ENCODE measurements around the gene NEB. TPM values are rescaled to one million over a fixed set of nuclear protein-coding genes. Genes with fewer than 3 reads are reported as not detected.

Gene NEB
- polyA plus RNA-seq, 4 donors: 0.36 to 16.1 (median 1.2) TPM

DNA sequence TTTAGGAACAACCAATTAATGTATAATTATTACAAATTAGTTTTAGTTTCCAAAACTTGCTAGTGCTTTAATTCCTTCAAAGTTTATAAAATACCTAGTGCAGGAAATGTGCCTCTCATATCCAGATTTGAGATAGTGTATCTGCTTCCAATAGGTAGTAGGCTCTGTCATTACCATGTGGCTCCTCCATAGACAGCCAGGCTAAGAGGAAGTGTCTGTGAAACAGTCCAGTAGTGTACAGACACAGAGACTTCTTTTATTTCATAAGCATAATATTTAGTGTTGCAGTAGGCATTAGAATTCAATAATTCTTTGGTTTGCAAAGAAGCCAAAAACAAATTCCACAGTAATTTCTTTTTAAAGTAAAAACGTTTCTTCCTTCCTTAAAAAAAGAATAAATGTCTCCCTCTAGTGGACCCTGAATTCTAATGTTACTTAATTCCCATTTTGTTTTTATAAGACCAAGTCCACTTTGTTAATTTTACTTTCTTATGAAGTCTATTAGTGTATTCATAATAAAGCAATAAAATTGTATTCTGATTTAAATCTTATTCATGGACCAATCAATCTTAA is 101.2 kb downstream of the NEB start:
- FAIRE-seq: no peak
- H3K36me3 ChIP-seq (ENCODE audit: control insufficient read depth in 3 of 3, insufficient read depth in 2 of 3, low read depth in 1 of 3, low read length in 3 of 3): no peaks in the 10 kb centered on the region
- no peak overlapping the region for H3K4me3 ChIP-seq (ENCODE audit: low read depth in 1 of 3, low read length in 3 of 3)
- H3K4me1 ChIP-seq (ENCODE audit: control insufficient read depth in 3 of 3, insufficient read depth in 2 of 3, low read depth in 1 of 3, low read length in 2 of 3): peaks cover 0 to 30% (median 3%) of the 10 kb centered on the region in 3 donors
- WGBS, 3 donors: 23 to 34% (median 31%) methylated on average over 1 of the region's 1 CpG
- peaks cover 0 to 4% of the 10 kb centered on the region in 2 donors for H3K9me3 ChIP-seq (ENCODE audit: control insufficient read depth in 2 of 2, insufficient read depth in 1 of 2, low read depth in 1 of 2, low read length in 1 of 2)
- DNase-seq: peak; percentile 3 to 13
- H3K27ac ChIP-seq (ENCODE audit: low read depth in 1 of 3, low read length in 2 of 3): no peak overlapping the region
- H3K27me3 ChIP-seq (ENCODE audit: control insufficient read depth in 3 of 3, insufficient read depth in 3 of 3, low read length in 3 of 3): no peaks in the 10 kb centered on the region

DNA sequence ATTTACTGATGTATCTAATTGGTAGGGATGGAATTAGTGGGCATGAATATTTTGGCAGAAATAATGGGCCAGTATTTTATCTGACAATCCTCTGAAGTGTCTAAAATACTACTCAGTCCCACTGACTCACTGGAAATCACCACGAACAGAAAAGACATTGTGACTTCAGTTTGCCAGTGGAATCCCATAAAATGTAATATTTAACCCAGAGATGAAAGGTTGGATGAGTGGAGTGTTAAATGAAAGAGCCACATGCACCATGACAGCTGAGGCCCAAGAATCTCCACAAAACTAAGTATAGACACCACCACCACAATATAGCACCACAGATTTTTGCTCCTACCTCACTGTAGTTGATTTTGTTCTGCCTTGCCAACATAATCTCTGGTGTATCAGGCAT is 103.9 kb downstream of the NEB start:
- peak in 1 of 2 donors; percentile 73 for DNase-seq
- peaks cover 0 to 3% of the 10 kb centered on the region in 2 donors for H3K9me3 ChIP-seq (ENCODE audit: control insufficient read depth in 2 of 2, insufficient read depth in 1 of 2, low read depth in 1 of 2, low read length in 1 of 2)
- no peak overlapping the region for H3K4me3 ChIP-seq (ENCODE audit: low read depth in 1 of 3, low read length in 3 of 3)
- no peaks in the 10 kb centered on the region for H3K27me3 ChIP-seq (ENCODE audit: control insufficient read depth in 3 of 3, insufficient read depth in 3 of 3, low read length in 3 of 3)
- WGBS, 3 donors: 11 to 53% (median 30%) methylated on average over 1 of the region's 1 CpG
- no peak for FAIRE-seq
- H3K36me3 ChIP-seq (ENCODE audit: control insufficient read depth in 3 of 3, insufficient read depth in 2 of 3, low read depth in 1 of 3, low read length in 3 of 3): no peaks in the 10 kb centered on the region
- H3K27ac ChIP-seq (ENCODE audit: low read depth in 1 of 3, low read length in 2 of 3): peak overlapping the region in 1 of 3 donors; percentile 70
- H3K4me1 ChIP-seq (ENCODE audit: control insufficient read depth in 3 of 3, insufficient read depth in 2 of 3, low read depth in 1 of 3, low read length in 2 of 3): peaks cover 0 to 19% (median 0%) of the 10 kb centered on the region in 3 donors

- Histone ChIP-seq H3K9me3 (ENCODE audit: control insufficient read depth in 2 of 2, insufficient read depth in 1 of 2, low read depth in 1 of 2, low read length in 1 of 2) (no peaks in the 10 kb centered on the region), H3K27me3 (ENCODE audit: control insufficient read depth in 3 of 3, insufficient read depth in 3 of 3, low read length in 3 of 3) (no peaks in the 10 kb centered on the region), H3K4me1 (ENCODE audit: control insufficient read depth in 3 of 3, insufficient read depth in 2 of 3, low read depth in 1 of 3, low read length in 2 of 3) (peaks cover 0 to 18% (median 0%) of the 10 kb centered on the region in 3 donors), H3K36me3 (ENCODE audit: control insufficient read depth in 3 of 3, insufficient read depth in 2 of 3, low read depth in 1 of 3, low read length in 3 of 3) (no peaks in the 10 kb centered on the region), H3K4me3 (ENCODE audit: low read depth in 1 of 3, low read length in 3 of 3) (no peak overlapping the region), H3K27ac (ENCODE audit: low read depth in 1 of 3, low read length in 2 of 3) (no peak overlapping the region)
- FAIRE-seq (no peak), DNase-seq (no peak)
- WGBS, 3 donors: 90 to 93% (median 93%) methylated on average over 6 of the region's 6 CpGs
Measured at GRCh38 chr2:151627353-151627752, 106.9 kb downstream of the NEB start.

- H3K36me3 ChIP-seq (ENCODE audit: control insufficient read depth in 3 of 3, insufficient read depth in 2 of 3, low read depth in 1 of 3, low read length in 3 of 3): no peaks in the 10 kb centered on the region
Measured at GRCh38 chr2:151624271-151624670, 110.0 kb downstream of the NEB start.

DNA sequence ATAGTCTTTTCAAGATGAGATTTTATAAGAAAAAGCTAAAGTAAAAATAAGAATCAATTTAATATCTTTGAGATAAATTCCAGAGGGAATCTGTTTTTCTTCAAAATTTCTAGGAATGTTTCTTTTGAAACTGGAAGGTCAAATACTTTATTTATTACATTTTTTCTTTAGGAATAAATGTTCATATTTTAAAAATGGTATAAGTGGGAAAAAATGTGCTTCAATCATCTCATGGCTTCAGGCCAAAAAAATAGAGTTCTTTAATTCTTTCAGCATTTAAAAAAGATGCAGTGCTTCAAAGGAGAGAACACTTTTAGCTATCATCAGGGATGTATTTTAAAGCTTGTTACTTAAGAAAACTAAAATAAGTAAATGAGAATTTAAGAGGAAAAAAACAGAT is 110.6 kb downstream of the NEB start:
- no peak for DNase-seq
- Histone ChIP-seq H3K27ac (ENCODE audit: low read depth in 1 of 3, low read length in 2 of 3) (no peak overlapping the region), H3K36me3 (ENCODE audit: control insufficient read depth in 3 of 3, insufficient read depth in 2 of 3, low read depth in 1 of 3, low read length in 3 of 3) (no peaks in the 10 kb centered on the region), H3K9me3 (ENCODE audit: control insufficient read depth in 2 of 2, insufficient read depth in 1 of 2, low read depth in 1 of 2, low read length in 1 of 2) (no peaks in the 10 kb centered on the region), H3K27me3 (ENCODE audit: control insufficient read depth in 3 of 3, insufficient read depth in 3 of 3, low read length in 3 of 3) (no peaks in the 10 kb centered on the region), H3K4me1 (ENCODE audit: control insufficient read depth in 3 of 3, insufficient read depth in 2 of 3, low read depth in 1 of 3, low read length in 2 of 3) (no peaks in the 10 kb centered on the region), H3K4me3 (ENCODE audit: low read depth in 1 of 3, low read length in 3 of 3) (no peak overlapping the region)
- no peak for FAIRE-seq

More at GRCh38 chr2:151624271-151624670, 110.0 kb downstream of the NEB start:
- Histone ChIP-seq H3K27me3 (ENCODE audit: control insufficient read depth in 3 of 3, insufficient read depth in 3 of 3, low read length in 3 of 3) (no peaks in the 10 kb centered on the region), H3K27ac (ENCODE audit: low read depth in 1 of 3, low read length in 2 of 3) (no peak overlapping the region), H3K4me1 (ENCODE audit: control insufficient read depth in 3 of 3, insufficient read depth in 2 of 3, low read depth in 1 of 3, low read length in 2 of 3) (no peaks in the 10 kb centered on the region), H3K4me3 (ENCODE audit: low read depth in 1 of 3, low read length in 3 of 3) (no peak overlapping the region), H3K9me3 (ENCODE audit: control insufficient read depth in 2 of 2, insufficient read depth in 1 of 2, low read depth in 1 of 2, low read length in 1 of 2) (no peaks in the 10 kb centered on the region)
- no peak for FAIRE-seq
- no peak for DNase-seq

- H3K4me1 ChIP-seq (ENCODE audit: control insufficient read depth in 3 of 3, insufficient read depth in 2 of 3, low read depth in 1 of 3, low read length in 2 of 3): no peaks in the 10 kb centered on the region
- no peak for FAIRE-seq
- WGBS, 3 donors: 80 to 90% (median 89%) methylated on average over 3 of the region's 3 CpGs
Measured at GRCh38 chr2:151620761-151621160, 113.5 kb downstream of the NEB start.

DNA sequence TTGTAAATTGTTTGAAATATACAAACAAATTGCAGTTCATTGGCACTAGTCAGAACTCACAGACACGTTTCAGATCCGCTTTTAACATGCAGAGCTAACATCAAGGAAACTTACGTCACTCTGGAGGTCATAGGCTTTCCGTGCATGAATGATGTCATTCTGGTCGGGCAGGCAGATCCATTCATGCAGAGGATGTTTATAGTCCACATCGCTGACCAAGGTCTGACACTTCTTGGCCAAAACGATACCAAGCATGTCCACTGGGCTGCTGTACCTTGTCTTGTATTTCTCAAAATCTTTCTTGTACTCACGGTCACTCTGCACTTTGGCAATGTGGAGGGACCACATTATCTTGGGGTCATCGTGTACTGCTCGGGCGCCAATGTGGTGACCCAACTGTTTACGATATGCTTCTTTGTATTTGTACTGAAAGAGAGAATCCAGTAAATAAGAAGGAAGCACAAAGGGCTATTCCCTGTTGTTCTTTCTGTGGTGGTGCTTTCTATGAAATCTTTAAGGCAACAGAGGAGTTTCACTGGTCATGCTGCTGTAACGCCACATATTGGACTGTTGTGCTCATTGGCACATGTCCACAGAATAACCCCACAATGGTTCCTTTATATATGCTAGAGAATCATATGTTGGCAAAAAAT is 114.8 kb downstream of the NEB start:
- WGBS, 3 donors: 71 to 82% (median 79%) methylated on average over 13 of the region's 13 CpGs
- Histone ChIP-seq H3K4me1 (ENCODE audit: control insufficient read depth in 3 of 3, insufficient read depth in 2 of 3, low read depth in 1 of 3, low read length in 2 of 3) (no peaks in the 10 kb centered on the region), H3K9me3 (ENCODE audit: control insufficient read depth in 2 of 2, insufficient read depth in 1 of 2, low read depth in 1 of 2, low read length in 1 of 2) (no peaks in the 10 kb centered on the region), H3K27ac (ENCODE audit: low read depth in 1 of 3, low read length in 2 of 3) (no peak overlapping the region), H3K27me3 (ENCODE audit: control insufficient read depth in 3 of 3, insufficient read depth in 3 of 3, low read length in 3 of 3) (no peaks in the 10 kb centered on the region), H3K4me3 (ENCODE audit: low read depth in 1 of 3, low read length in 3 of 3) (no peak overlapping the region), H3K36me3 (ENCODE audit: control insufficient read depth in 3 of 3, insufficient read depth in 2 of 3, low read depth in 1 of 3, low read length in 3 of 3) (no peaks in the 10 kb centered on the region)
- no peak for FAIRE-seq
- no peak for DNase-seq

More at GRCh38 chr2:151620761-151621160, 113.5 kb downstream of the NEB start:
- H3K27me3 ChIP-seq (ENCODE audit: control insufficient read depth in 3 of 3, insufficient read depth in 3 of 3, low read length in 3 of 3): no peaks in the 10 kb centered on the region
- no peaks in the 10 kb centered on the region for H3K36me3 ChIP-seq (ENCODE audit: control insufficient read depth in 3 of 3, insufficient read depth in 2 of 3, low read depth in 1 of 3, low read length in 3 of 3)
- DNase-seq: no peak
- no peak overlapping the region for H3K4me3 ChIP-seq (ENCODE audit: low read depth in 1 of 3, low read length in 3 of 3)
- no peaks in the 10 kb centered on the region for H3K9me3 ChIP-seq (ENCODE audit: control insufficient read depth in 2 of 2, insufficient read depth in 1 of 2, low read depth in 1 of 2, low read length in 1 of 2)
- no peak overlapping the region for H3K27ac ChIP-seq (ENCODE audit: low read depth in 1 of 3, low read length in 2 of 3)

DNA sequence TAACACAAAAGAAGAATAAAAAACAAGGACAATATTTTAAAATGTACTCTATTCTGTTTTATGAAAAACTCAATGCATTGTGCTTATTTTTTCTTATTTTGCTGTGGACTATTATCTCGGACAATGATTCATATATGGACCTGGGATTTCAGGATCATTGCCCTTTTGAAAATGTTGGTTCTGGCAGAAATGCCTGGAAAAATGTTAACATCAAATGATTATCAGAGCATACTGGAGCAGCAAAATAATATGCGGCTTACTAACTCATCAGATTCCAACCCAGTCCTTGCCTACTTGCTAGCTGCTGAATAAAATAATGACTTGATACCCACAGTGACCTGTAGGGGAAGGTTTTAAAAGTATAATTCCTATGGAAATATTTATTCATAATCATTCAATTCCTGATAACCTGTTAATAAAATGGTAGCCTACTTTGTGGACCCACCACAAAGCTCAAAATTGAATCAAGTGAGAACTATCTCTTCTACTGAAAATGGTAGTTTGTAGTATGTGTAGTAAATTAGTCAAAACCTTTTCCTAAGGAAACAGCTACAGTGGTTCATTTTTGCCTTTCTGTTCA is 117.4 kb downstream of the NEB start:
- WGBS, 3 donors: 92 to 96% (median 96%) methylated on average over 2 of the region's 2 CpGs
- Histone ChIP-seq H3K27me3 (ENCODE audit: control insufficient read depth in 3 of 3, insufficient read depth in 3 of 3, low read length in 3 of 3) (no peaks in the 10 kb centered on the region), H3K36me3 (ENCODE audit: control insufficient read depth in 3 of 3, insufficient read depth in 2 of 3, low read depth in 1 of 3, low read length in 3 of 3) (no peaks in the 10 kb centered on the region), H3K9me3 (ENCODE audit: control insufficient read depth in 2 of 2, insufficient read depth in 1 of 2, low read depth in 1 of 2, low read length in 1 of 2) (no peaks in the 10 kb centered on the region), H3K27ac (ENCODE audit: low read depth in 1 of 3, low read length in 2 of 3) (no peak overlapping the region), H3K4me1 (ENCODE audit: control insufficient read depth in 3 of 3, insufficient read depth in 2 of 3, low read depth in 1 of 3, low read length in 2 of 3) (no peaks in the 10 kb centered on the region), H3K4me3 (ENCODE audit: low read depth in 1 of 3, low read length in 3 of 3) (no peak overlapping the region)
- DNase-seq: no peak
- no peak for FAIRE-seq
